GM12892 (cell line): ENCODE data around the gene LMX1A.

Source experiments
- POLR2A ChIP-seq: IDR thresholded peaks from 2 replicates; pipeline ENCODE4 v1.6.1; 2011; ENCODE audit warnings: low read depth, low read length, control low read depth
- POLR2AphosphoS5 ChIP-seq: IDR thresholded peaks from 2 replicates; pipeline ENCODE4 v1.6.1; 2011; ENCODE audit warnings: low read depth, low read length, control low read depth
- TAF1 ChIP-seq: IDR thresholded peaks from 2 replicates; pipeline ENCODE4 v1.6.1; 2011; ENCODE audit warnings: low read depth, mild to moderate bottlenecking, control low read depth, low read length, borderline replicate concordance

- no peak for TF ChIP-seq POLR2AphosphoS5
- TF ChIP-seq POLR2A = no peak
- no peak for TF ChIP-seq TAF1
Observed at GRCh38 chr1:165367375-165367993, 11.0 kb upstream of the LMX1A start.
